IMR-90 (cell line): Measurements from ENCODE around the gene STRN. TPM values are rescaled to one million over a fixed set of nuclear protein-coding genes. Genes with fewer than 3 reads are reported as not detected.
"Not testable (repeated sequence)": the region's sequence is repeated elsewhere in the genome, so short reads cannot be mapped to it uniquely, and the experiment has no call there.

Experiments used
- ATAC-seq: fragments of 200-7000 bp; cut with Tn5 transposase; 2 replicates; pipeline ENCODE4 v1.9.1; 2020; ENCODE audit warnings: low read depth, mild to moderate bottlenecking, moderate library complexity
- BruUV-seq: library from RNA; stranded (reverse); fragments of 400-500 nt; replicated peaks from 2 replicates; lab custom pipeline; 2021; lab: Mats Ljungman, UMichigan
- CTCF ChIA-PET: fragments of 300-600 bp; formaldehyde crosslinking; extraction: SDS; loops from one replicate; lab custom pipeline; 2021; ENCODE audit warnings: antibody characterized with exemption; lab: Yijun Ruan, JAX
- POLR2A ChIA-PET: fragments of 300-600 bp; sonication (Branson Sonifier 250); formaldehyde crosslinking; loops from one replicate; lab custom pipeline; 2022; ENCODE audit warnings: antibody characterized with exemption; ENCODE audit not compliant: unreplicated experiment; lab: Charles Lee
- DNase-seq: peaks from one replicate; pipeline ENCODE4 v3.0.0; 2013
- H2AFZ ChIP-seq: replicated peaks from 2 replicates; pipeline ENCODE3; 2013; ENCODE audit warnings: low read length, mild to moderate bottlenecking; ENCODE audit not compliant: poor library complexity
- H2AK5ac ChIP-seq: 2 replicates; pipeline ENCODE4 v1.6.1; 2013; ENCODE audit warnings: low read depth, low read length, inconsistent platforms
- H2AK9ac ChIP-seq: replicated peaks from 2 replicates; pipeline ENCODE3; 2013; ENCODE audit warnings: mild to moderate bottlenecking, low read depth, low read length, moderate library complexity; ENCODE audit not compliant: poor library complexity
- H2BK120ac ChIP-seq: 2 replicates; pipeline ENCODE4 v1.6.1; 2013; ENCODE audit warnings: low read depth, low read length, inconsistent platforms
- H2BK15ac ChIP-seq: 3 replicates; pipeline ENCODE4 v1.6.1; 2013; ENCODE audit warnings: low read depth, low read length, inconsistent platforms
- H2BK20ac ChIP-seq: 2 replicates; pipeline ENCODE4 v1.6.1; 2013; ENCODE audit warnings: low read depth, mild to moderate bottlenecking, inconsistent platforms, low read length, moderate library complexity
- H2BK5ac ChIP-seq: 2 replicates; pipeline ENCODE4 v1.6.1; 2013; ENCODE audit warnings: mild to moderate bottlenecking, low read depth, low read length, inconsistent platforms; ENCODE audit not compliant: poor library complexity, severe bottlenecking
- H3K14ac ChIP-seq: replicated peaks from 2 replicates; pipeline ENCODE4 v1.6.1; 2013; ENCODE audit warnings: low read depth, low read length, inconsistent platforms
- H3K18ac ChIP-seq: 2 replicates; pipeline ENCODE4 v1.6.1; 2013; ENCODE audit warnings: low read depth, low read length, control low read depth
- H3K23ac ChIP-seq: 2 replicates; pipeline ENCODE4 v1.6.1; 2013; ENCODE audit warnings: low read depth, low read length, inconsistent platforms
- H3K27ac ChIP-seq: 2 replicates; pipeline ENCODE4 v1.5.1; 2013; ENCODE audit warnings: mild to moderate bottlenecking, control low read depth, low read length; ENCODE audit not compliant: insufficient read depth
- H3K27me3 ChIP-seq: 2 replicates; pipeline ENCODE4 v1.6.1; 2013; ENCODE audit warnings: low read length; ENCODE audit not compliant: control insufficient read depth, insufficient read depth
- H3K36me3 ChIP-seq: 2 replicates; pipeline ENCODE4 v1.6.1; 2013; ENCODE audit warnings: low read length, mixed read lengths; ENCODE audit not compliant: control insufficient read depth, insufficient read depth
- H3K4ac ChIP-seq: 2 replicates; pipeline ENCODE4 v1.6.1; 2013; ENCODE audit warnings: low read depth, low read length, inconsistent platforms
- H3K4me1 ChIP-seq: 2 replicates; pipeline ENCODE4 v1.6.1; 2013; ENCODE audit warnings: low read length, mixed read lengths; ENCODE audit not compliant: control insufficient read depth, insufficient read depth
- H3K4me2 ChIP-seq: 2 replicates; pipeline ENCODE4 v1.6.1; 2013; ENCODE audit warnings: low read depth, mild to moderate bottlenecking, control low read depth, low read length, moderate library complexity
- H3K4me3 ChIP-seq: 2 replicates; pipeline ENCODE4 v1.5.1; 2013; ENCODE audit warnings: low read depth, mild to moderate bottlenecking, control low read depth, low read length, moderate library complexity; ENCODE audit not compliant: insufficient read depth
- H3K56ac ChIP-seq: 2 replicates; pipeline ENCODE4 v1.6.1; 2013; ENCODE audit warnings: low read length, inconsistent platforms; ENCODE audit not compliant: insufficient read depth; ENCODE audit errors: extremely low read depth
- H3K79me1 ChIP-seq, 2 experiments: 2 replicates each; pipeline ENCODE4 v1.6.1; 2013; ENCODE audit warnings: low read length in 2 of 2, inconsistent platforms in 1 of 2, low read depth in 1 of 2
- H3K9ac ChIP-seq: 2 replicates; pipeline ENCODE4 v1.6.1; 2013; ENCODE audit warnings: low read depth, low read length, control low read depth
- H3K9me1 ChIP-seq: 2 replicates; pipeline ENCODE4 v1.6.1; 2013; ENCODE audit warnings: low read length, inconsistent platforms; ENCODE audit not compliant: insufficient read depth
- H3K9me3 ChIP-seq: 2 replicates; pipeline ENCODE4 v1.6.1; 2013; ENCODE audit warnings: low read length; ENCODE audit not compliant: control insufficient read depth, insufficient read depth
- H4K20me1 ChIP-seq: 2 replicates; pipeline ENCODE4 v1.6.1; 2013; ENCODE audit warnings: low read length, inconsistent platforms; ENCODE audit not compliant: insufficient read depth
- H4K5ac ChIP-seq: 2 replicates; pipeline ENCODE4 v1.6.1; 2013; ENCODE audit warnings: mild to moderate bottlenecking, low read depth, low read length, control low read depth
- H4K8ac ChIP-seq, 2 experiments: 2 replicates each; pipeline ENCODE4 v1.6.1; 2013; ENCODE audit warnings: low read depth in 2 of 2, low read length in 2 of 2, control low read depth in 1 of 2, inconsistent platforms in 1 of 2
- H4K91ac ChIP-seq: 2 replicates; pipeline ENCODE4 v1.6.1; 2013; ENCODE audit warnings: low read depth, low read length, inconsistent platforms; ENCODE audit not compliant: insufficient read depth
- WGBS, 2 experiments: methylation state at CpG; one replicate each; pipeline versions ENCODE4 v1.1.5 to v1.1.7; 2013; ENCODE audit warnings: missing lambda C conversion rate in 2 of 2; ENCODE audit not compliant: insufficient read length in 1 of 2; ENCODE audit errors: extremely low coverage in 2 of 2; 5-methylcytosine and 5-hydroxymethylcytosine counted together
- dilution Hi-C: fragments of 300-500 bp; cut with HindIII; formaldehyde crosslinking; loops from one replicate; pipeline ENCODE4 v1.14.3; 2018; ENCODE audit warnings: low sequenced_read_pairs; ENCODE audit not compliant: unreplicated experiment
- in situ Hi-C: fragments of 300-500 bp; cut with MboI; formaldehyde crosslinking; loops from 3 replicates; pipeline ENCODE4 v1.14.3; 2019; ENCODE audit warnings: low sequenced_read_pairs, inconsistent platforms, mixed read lengths
- intact Hi-C: fragments of 100-400 bp; cut with micrococcal nuclease; formaldehyde crosslinking; loops from 2 replicates; pipeline ENCODE4 v1.10.0; 2022
- polyA plus RNA-seq, 3 experiments: library from polyadenylated mRNA; depleted of rRNA; stranded (reverse); fragments of >200 nt; gene quantifications; 2 replicates each; pipeline ENCODE4 v1.2.3, GENCODE V29; 2012; ENCODE audit warnings: low replicate concordance in 1 of 3
- total RNA-seq: library from RNA; depleted of rRNA; stranded (reverse); fragments of >200 nt; gene quantifications from 2 replicates; pipeline ENCODE4 v1.2.3, GENCODE V29; 2012

Gene STRN
- total and polyA plus RNA-seq, 2 of the 4 experiments (the other 2 are of a cell fraction): 5.1 to 23.3 TPM

DNA sequence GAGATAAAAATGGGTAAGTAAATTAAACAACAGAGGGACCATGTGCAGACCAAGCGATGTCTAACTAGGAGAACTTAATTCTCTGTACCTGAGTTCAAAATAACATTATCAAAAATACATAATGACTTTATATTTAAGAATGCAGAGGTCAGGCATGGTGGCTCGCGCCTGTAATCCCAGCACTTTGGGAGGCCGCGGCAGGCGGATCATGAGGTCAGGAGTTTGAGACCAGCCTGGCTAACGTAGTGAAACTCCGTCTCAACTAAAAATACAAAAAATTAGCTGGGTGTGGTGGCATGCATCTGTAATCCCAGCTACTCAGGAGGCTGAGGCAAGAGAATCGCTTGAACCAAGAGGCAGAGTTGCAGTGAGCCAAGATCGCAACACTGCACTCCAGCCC lies 21.1 kb downstream of the STRN start:
- in situ Hi-C loops, H3K4me1 ChIP-seq, H4K8ac ChIP-seq, H3K9ac ChIP-seq, H3K18ac ChIP-seq, H2BK20ac ChIP-seq, H2AK9ac ChIP-seq, intact Hi-C loops, H2AFZ ChIP-seq, H3K9me1 ChIP-seq, BruUV-seq, H3K23ac ChIP-seq, H3K4me3 ChIP-seq, H4K20me1 ChIP-seq, H3K27ac ChIP-seq, H3K36me3 ChIP-seq, dilution Hi-C loops, H3K9me3 ChIP-seq, H2BK120ac ChIP-seq, H3K4me2 ChIP-seq, H3K14ac ChIP-seq, ATAC-seq, H2AK5ac ChIP-seq, POLR2A ChIA-PET, H4K91ac ChIP-seq, CTCF ChIA-PET, DNase-seq, H3K27me3 ChIP-seq, H3K56ac ChIP-seq, H2BK5ac ChIP-seq, H2BK15ac ChIP-seq, H3K4ac ChIP-seq, H4K5ac ChIP-seq: not testable (repeated sequence)
- 100% methylated on average over 5 of the region's 10 CpGs; no CpG with 5 or more reads in 1 of the 2 experiments for WGBS, 2 experiments
- H3K79me1 ChIP-seq: peaks cover 24 to 31% of the 10 kb centered on the region in 2 experiments
